ENCODE data around the gene SLC8A1. TPM values are rescaled to one million over a fixed set of nuclear protein-coding genes. Genes with fewer than 3 reads are reported as not detected.

The SLC8A1 gene
- total RNA-seq, 4 donors from 2014 or later = 1.3 to 3.8 (median 2.4) TPM

GRCh38 chr2:40448476-40449079 lies 3.3 kb downstream of the SLC8A1 start:
- in situ Hi-C loops (cut with MboI; ENCODE audit: low sequenced_read_pairs in 4 of 4) = no loop called here

GRCh38 chr2:40445467-40445866 lies 6.4 kb downstream of the SLC8A1 start:
- H3K27ac ChIP-seq = no peak overlapping the region
- no peaks in the 10 kb centered on the region for H3K9me3 ChIP-seq
- in situ Hi-C loops (cut with MboI; ENCODE audit: low sequenced_read_pairs in 4 of 4) (no loop called here), intact Hi-C loops (cut with DNase I; ENCODE audit: low total_unique reads) (no loop called here)
- no peak overlapping the region for H3K4me3 ChIP-seq
- no peak for DNase-seq
- H3K4me1 ChIP-seq = no peaks in the 10 kb centered on the region
- no peaks in the 10 kb centered on the region for H3K36me3 ChIP-seq
- H3K27me3 ChIP-seq = peaks cover under 1 to 12% (median 3%) of the 10 kb centered on the region in 3 donors
- TF ChIP-seq POLR2A (IDR thresholded peaks at IDR 0.05) (no peak), CTCF (IDR thresholded peaks at IDR 0.05 in 4 of 5, conservative IDR thresholded peaks at IDR 0.05 in 1 of 5) (no peak)
- ATAC-seq = no peak

More at GRCh38 chr2:40448476-40449079, 3.3 kb downstream of the SLC8A1 start:
- Histone ChIP-seq H3K27ac (no peak overlapping the region), H3K9me3 (no peaks in the 10 kb centered on the region), H3K27me3 (peaks cover 7 to 16% (median 9%) of the 10 kb centered on the region in 3 donors), H3K4me3 (no peak overlapping the region), H3K36me3 (no peaks in the 10 kb centered on the region), H3K4me1 (no peaks in the 10 kb centered on the region)
- intact Hi-C loops (cut with DNase I; ENCODE audit: low total_unique reads) = no loop called here
- peak in 3 of 5 experiments; percentile 9 to 35 (median 24) for TF ChIP-seq CTCF (IDR thresholded peaks at IDR 0.05 in 4 of 5, conservative IDR thresholded peaks at IDR 0.05 in 1 of 5)
- no peak for TF ChIP-seq POLR2A (IDR thresholded peaks at IDR 0.05)
- ATAC-seq (no peak), DNase-seq (no peak)

- ATAC-seq (no peak), DNase-seq (no peak)
- TF ChIP-seq CTCF (IDR thresholded peaks at IDR 0.05 in 4 of 5, conservative IDR thresholded peaks at IDR 0.05 in 1 of 5) (no peak), POLR2A (IDR thresholded peaks at IDR 0.05) (no peak)
- in situ Hi-C loops (cut with MboI; ENCODE audit: low sequenced_read_pairs in 4 of 4) (no loop called here), intact Hi-C loops (cut with DNase I; ENCODE audit: low total_unique reads) (no loop called here)
- H3K4me1 ChIP-seq = no peaks in the 10 kb centered on the region
- H3K4me3 ChIP-seq = no peak overlapping the region
- H3K27me3 ChIP-seq = no peaks in the 10 kb centered on the region
- H3K27ac ChIP-seq = no peak overlapping the region
- H3K9me3 ChIP-seq = no peaks in the 10 kb centered on the region
- no peaks in the 10 kb centered on the region for H3K36me3 ChIP-seq
These were observed 11.1 kb downstream of the SLC8A1 start for GRCh38 chr2:40440835-40441234.

- in situ Hi-C loops (cut with MboI; ENCODE audit: low sequenced_read_pairs in 4 of 4) (no loop called here), intact Hi-C loops (cut with DNase I; ENCODE audit: low total_unique reads) (no loop called here)
- ATAC-seq (no peak), DNase-seq (no peak)
- H3K9me3 ChIP-seq = no peaks in the 10 kb centered on the region
- H3K27me3 ChIP-seq = no peaks in the 10 kb centered on the region
- H3K4me3 ChIP-seq = no peak overlapping the region
- H3K27ac ChIP-seq = no peak overlapping the region
- no peaks in the 10 kb centered on the region for H3K4me1 ChIP-seq
- no peaks in the 10 kb centered on the region for H3K36me3 ChIP-seq
- no peak for TF ChIP-seq POLR2A (IDR thresholded peaks at IDR 0.05)
- no peak for TF ChIP-seq CTCF (IDR thresholded peaks at IDR 0.05 in 4 of 5, conservative IDR thresholded peaks at IDR 0.05 in 1 of 5)
These were observed 12.4 kb downstream of the SLC8A1 start for GRCh38 chr2:40439473-40439872.

- no peaks in the 10 kb centered on the region for H3K9me3 ChIP-seq
- no peak for ATAC-seq
- H3K4me3 ChIP-seq = no peak overlapping the region
- in situ Hi-C loops (cut with MboI; ENCODE audit: low sequenced_read_pairs in 4 of 4) = no loop called here
- H3K27ac ChIP-seq = no peak overlapping the region
- intact Hi-C loops (cut with DNase I; ENCODE audit: low total_unique reads) = no loop called here
- no peaks in the 10 kb centered on the region for H3K36me3 ChIP-seq
- H3K4me1 ChIP-seq = no peaks in the 10 kb centered on the region
- TF ChIP-seq POLR2A (IDR thresholded peaks at IDR 0.05) = no peak
- no peak for TF ChIP-seq CTCF (IDR thresholded peaks at IDR 0.05 in 4 of 5, conservative IDR thresholded peaks at IDR 0.05 in 1 of 5)
- no peak for DNase-seq
- H3K27me3 ChIP-seq = no peaks in the 10 kb centered on the region
These were observed 15.8 kb downstream of the SLC8A1 start for GRCh38 chr2:40436093-40436475.
